ENCODE results near the gene PSTPIP2. TPM values are rescaled to one million over a fixed set of nuclear protein-coding genes. Genes with fewer than 3 reads are reported as not detected.

PSTPIP2 gene
- total and polyA plus RNA-seq, 2 of the 13 experiments (the other 11 are each of a cell fraction or from before 2014, with no cell fraction given): 0.25 to 0.27 TPM

DNA sequence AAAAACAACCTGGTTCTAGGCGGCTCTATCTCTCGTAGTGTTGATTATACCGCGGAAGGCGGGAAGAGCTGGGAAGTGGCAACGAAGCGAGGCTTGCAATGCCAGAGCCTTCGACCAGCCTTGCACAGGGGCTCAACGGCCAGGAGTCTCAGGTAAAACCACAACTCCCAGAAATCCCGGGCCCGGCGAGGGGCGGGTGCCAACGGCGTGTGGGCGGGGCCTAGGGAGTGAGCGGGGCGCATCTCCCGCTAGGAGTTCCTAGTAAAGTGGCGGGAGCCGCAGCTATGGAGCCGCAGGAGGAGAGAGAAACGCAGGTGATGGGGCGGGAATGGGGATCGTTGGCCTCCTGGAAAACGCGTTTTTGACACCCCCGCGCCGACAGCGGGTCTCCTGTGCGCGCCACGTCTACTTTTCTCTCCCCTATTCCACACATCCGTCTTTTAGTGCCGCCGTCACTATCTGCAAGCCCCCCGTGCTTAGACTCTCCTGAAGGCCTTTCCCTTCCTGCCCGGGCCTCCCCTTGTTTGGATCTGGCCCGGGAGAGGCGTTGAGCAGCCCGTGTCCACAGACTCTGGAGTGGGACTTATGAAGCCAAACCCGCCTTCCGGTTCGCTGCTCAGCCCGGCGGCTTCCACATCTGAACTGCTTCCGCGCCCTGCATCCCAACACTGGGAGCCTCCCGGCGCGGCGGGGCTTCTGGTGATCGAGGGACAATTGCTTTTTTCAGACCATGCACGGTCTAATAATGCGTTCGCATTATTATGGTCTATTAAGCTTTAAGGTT lies 32.3 kb upstream of the PSTPIP2 start, which contains the start of gene HAUS1 (continued):
- TF ChIP-seq, protein P1, sequence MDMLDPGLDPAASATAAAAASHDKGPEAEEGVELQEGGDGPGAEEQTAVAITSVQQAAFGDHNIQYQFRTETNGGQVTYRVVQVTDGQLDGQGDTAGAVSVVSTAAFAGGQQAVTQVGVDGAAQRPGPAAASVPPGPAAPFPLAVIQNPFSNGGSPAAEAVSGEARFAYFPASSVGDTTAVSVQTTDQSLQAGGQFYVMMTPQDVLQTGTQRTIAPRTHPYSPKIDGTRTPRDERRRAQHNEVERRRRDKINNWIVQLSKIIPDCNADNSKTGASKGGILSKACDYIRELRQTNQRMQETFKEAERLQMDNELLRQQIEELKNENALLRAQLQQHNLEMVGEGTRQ (IDR thresholded peaks at IDR 0.05; ENCODE audit: low read depth, low read length): no peak
- TF ChIP-seq, protein P1 (CRISPR knock-in tag; IDR thresholded peaks at IDR 0.05; ENCODE audit: borderline replicate concordance): no peak
- TF ChIP-seq CBFB (CRISPR knock-in tag; IDR thresholded peaks at IDR 0.05) (peak; percentile 35; the same call in 1 of the 2 replicates), MTA1 (CRISPR knock-in tag; IDR thresholded peaks at IDR 0.05; ENCODE audit: borderline replicate concordance) (0 out of 2 replicates have a peak, but pooled peaks have one; percentile 58), ZNF788 (CRISPR knock-in tag; IDR thresholded peaks at IDR 0.05; ENCODE audit: borderline replicate concordance) (peak; percentile 44; the same call in 1 of the 2 replicates), ZSCAN25 (CRISPR knock-in tag; IDR thresholded peaks at IDR 0.05) (0 out of 2 replicates have a peak, but pooled peaks have one; percentile 16), IRF1 (CRISPR knock-in tag; IDR thresholded peaks at IDR 0.05; ENCODE audit: low read depth) (0 out of 2 replicates have a peak, but pooled peaks have one; percentile 67), NONO (IDR thresholded peaks at IDR 0.05) (no peak), NONO (CRISPR knock-in tag; conservative IDR thresholded peaks at IDR 0.05) (peak; percentile 54; the same call in 1 of the 2 replicates), LCORL (IDR thresholded peaks at IDR 0.05) (no peak), LCORL (CRISPR knock-in tag; IDR thresholded peaks at IDR 0.05) (peak; percentile 80), POLR2AphosphoS5 (IDR thresholded peaks at IDR 0.05; ENCODE audit: low read depth, low read length) (peak; percentile 71), ZBTB3 (CRISPR knock-in tag; IDR thresholded peaks at IDR 0.05; ENCODE audit: borderline replicate concordance, low read depth) (0 out of 2 replicates have a peak, but pooled peaks have one; percentile 44), CREM (IDR thresholded peaks at IDR 0.05) (no peak; the same call in 1 of the 2 replicates), CREM (CRISPR knock-in tag; IDR thresholded peaks at IDR 0.05) (no peak), FOXK1 (CRISPR knock-in tag; IDR thresholded peaks at IDR 0.05; ENCODE audit: borderline replicate concordance, low read depth) (0 out of 2 replicates have a peak, but pooled peaks have one; percentile 18), HDAC6 (IDR thresholded peaks at IDR 0.05; ENCODE audit: low read depth, low read length) (no peak), ERF (CRISPR knock-in tag; IDR thresholded peaks at IDR 0.05) (no peak), THAP11 (CRISPR knock-in tag; IDR thresholded peaks at IDR 0.05) (peak; percentile 98), ZNF414 (CRISPR knock-in tag; IDR thresholded peaks at IDR 0.05) (0 out of 2 replicates have a peak, but pooled peaks have one; percentile 26), MLXIP (CRISPR knock-in tag; IDR thresholded peaks at IDR 0.05; ENCODE audit: borderline replicate concordance) (no peak)
- TF ChIP-seq, protein P2, sequence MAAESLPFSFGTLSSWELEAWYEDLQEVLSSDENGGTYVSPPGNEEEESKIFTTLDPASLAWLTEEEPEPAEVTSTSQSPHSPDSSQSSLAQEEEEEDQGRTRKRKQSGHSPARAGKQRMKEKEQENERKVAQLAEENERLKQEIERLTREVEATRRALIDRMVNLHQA (CRISPR knock-in tag; IDR thresholded peaks at IDR 0.05): no peak
- TF ChIP-seq, protein P3, sequence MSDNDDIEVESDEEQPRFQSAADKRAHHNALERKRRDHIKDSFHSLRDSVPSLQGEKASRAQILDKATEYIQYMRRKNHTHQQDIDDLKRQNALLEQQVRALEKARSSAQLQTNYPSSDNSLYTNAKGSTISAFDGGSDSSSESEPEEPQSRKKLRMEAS (IDR thresholded peaks at IDR 0.05): peak; percentile 81

Data from HepG2 (cell line).